Measurements from ENCODE around the gene CRYBG1. TPM values are rescaled to one million over a fixed set of nuclear protein-coding genes. Genes with fewer than 3 reads are reported as not detected.
"Not testable (repeated sequence)": the region's sequence is repeated elsewhere in the genome, so short reads cannot be mapped to it uniquely, and the experiment has no call there.

CRYBG1 gene
- total RNA-seq, 1 experiment from 2014 or later, result 2.3 TPM

DNA sequence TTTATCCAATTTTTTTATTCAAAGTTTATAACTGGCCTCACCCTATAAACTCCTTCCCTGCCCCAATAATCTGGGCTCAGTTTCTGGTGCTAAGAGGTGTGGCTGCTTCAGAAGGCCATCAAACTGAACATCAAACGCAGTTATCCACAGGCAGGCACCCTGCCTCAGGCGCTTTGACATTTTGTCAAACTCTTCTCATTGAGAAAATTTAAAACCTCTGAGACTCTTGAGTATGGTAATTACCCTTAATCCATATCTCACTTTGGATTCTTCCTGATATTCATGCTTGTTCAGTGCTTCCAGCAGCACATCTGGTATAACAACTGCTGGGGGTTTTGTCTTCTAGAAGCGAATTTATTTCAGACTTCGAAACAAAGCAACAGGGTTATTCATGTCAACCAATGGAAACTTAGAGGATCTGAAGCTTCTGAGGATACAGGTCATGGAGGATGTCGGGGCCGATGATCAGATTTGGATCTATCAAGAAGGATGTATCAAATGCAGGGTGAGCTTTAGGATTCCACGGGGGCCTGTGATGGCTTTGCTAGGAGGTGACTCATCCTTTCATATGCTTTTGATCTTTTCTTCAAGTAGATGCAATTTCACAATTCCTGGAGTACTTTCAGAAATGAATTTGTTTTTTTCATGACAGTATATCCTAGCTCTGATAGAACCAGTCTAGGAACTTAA lies 200.6 kb downstream of the CRYBG1 start:
- peak; percentile 1 for DNase-seq
- H3K27me3 ChIP-seq, result no peaks in the 10 kb centered on the region
- H3K9me3 ChIP-seq, result no peaks in the 10 kb centered on the region
- H3K36me3 ChIP-seq, result no peaks in the 10 kb centered on the region
- H3K4me3 ChIP-seq, result no peak overlapping the region

DNA sequence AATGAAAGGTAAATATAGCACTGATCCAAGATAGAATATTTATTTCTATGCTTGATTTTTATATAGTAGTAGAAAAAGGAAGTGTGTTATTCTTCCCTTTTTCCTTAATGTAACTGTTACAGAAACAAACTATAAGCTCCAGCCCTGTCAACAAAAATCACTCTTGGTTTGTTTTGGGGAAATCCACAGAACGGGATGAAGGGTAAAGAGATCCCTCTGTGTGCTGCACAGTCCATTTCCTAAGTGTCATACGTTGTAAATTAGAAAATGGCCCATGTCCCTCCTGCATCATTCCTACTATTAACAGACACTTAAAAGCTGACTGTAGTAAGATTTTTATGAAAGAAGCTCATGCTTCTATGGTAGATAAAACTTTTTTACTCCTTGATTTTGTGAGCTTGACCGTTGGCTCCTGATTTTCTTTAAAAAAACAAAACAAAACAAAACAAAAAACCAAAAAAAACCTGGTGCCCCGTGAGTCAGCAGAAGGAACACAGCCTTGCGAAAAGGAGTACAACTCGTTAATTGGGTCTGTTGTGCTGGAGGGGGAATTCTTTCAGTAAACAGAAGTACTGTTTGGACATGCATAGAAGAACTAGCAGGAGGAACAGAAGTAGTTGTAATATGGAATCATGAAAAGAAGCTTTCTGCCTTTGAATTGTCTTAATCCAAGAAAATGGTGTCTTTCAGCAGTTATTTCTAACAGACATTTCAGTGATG lies 201.3 kb downstream of the CRYBG1 start:
- no peaks in the 10 kb centered on the region for H3K27me3 ChIP-seq
- no peak for DNase-seq
- no peak overlapping the region for H3K4me3 ChIP-seq
- H3K36me3 ChIP-seq, result no peaks in the 10 kb centered on the region
- no peaks in the 10 kb centered on the region for H3K9me3 ChIP-seq

DNA sequence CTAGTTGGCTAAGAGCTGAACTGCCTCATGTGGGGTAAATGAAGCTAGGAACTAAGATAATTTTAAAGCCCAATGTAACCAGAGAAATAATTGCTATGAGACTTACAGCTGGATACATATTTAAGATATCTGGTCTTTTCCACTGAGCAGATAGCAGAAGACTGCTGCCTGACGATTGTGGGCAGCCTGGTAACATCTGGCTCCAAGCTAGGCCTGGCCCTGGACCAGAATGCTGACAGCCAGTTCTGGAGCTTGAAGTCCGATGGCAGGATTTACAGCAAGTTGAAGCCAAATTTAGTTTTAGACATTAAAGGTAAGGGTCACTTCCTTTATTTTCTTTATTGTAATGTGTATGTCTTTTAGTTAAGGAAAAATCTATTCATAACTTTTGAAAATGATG lies 203.1 kb downstream of the CRYBG1 start:
- no peak overlapping the region for H3K4me3 ChIP-seq
- no peaks in the 10 kb centered on the region for H3K27me3 ChIP-seq
- no peaks in the 10 kb centered on the region for H3K36me3 ChIP-seq
- DNase-seq, result no peak
- no peaks in the 10 kb centered on the region for H3K9me3 ChIP-seq

DNA sequence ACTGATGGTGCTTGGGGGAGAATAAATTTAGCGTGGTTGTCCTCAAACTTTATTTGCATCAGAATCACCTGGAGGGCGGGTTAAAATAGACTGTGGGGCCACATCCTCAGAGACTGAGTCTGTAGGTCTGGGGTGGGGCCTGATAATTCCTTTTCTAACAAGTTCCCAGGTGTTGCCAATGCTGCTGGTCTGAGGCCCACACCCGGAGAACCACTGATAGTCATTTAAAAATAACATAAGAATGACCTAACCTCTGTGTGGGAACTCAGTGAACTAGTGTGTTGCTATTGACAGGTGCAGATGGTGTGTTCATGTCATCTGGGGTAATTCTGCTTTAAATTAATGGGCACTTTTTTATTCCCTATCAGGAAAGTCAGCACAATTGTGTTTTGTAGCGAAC lies 204.0 kb downstream of the CRYBG1 start:
- Histone ChIP-seq H3K36me3 (no peaks in the 10 kb centered on the region), H3K9me3 (no peaks in the 10 kb centered on the region), H3K4me3 (no peak overlapping the region), H3K27me3 (no peaks in the 10 kb centered on the region)
- DNase-seq, result no peak

DNA sequence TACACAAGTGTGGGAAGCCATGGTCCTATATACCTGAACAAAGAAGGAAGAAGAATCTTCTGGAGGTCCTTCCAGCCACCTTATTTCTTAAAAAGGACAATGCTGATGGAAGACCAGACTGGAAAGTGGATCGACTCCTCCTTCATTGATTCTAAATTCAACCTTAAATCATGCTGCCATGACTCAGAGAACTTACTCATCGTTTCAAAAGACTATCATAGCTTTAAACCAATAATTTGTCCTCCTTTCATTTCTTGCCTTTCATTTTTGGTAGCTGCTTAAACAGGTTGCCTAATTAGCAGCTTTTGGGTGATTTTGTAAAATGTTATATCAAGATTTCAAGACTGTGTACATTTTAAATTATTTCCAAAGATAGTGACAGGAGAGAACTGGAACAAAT lies 208.0 kb downstream of the CRYBG1 start:
- Histone ChIP-seq H3K4me3 (no peak overlapping the region), H3K9me3 (no peaks in the 10 kb centered on the region), H3K27me3 (no peaks in the 10 kb centered on the region), H3K36me3 (peaks cover 3% of the 10 kb centered on the region; the same call in 1 of the 2 replicates)
- DNase-seq, result no peak

DNA sequence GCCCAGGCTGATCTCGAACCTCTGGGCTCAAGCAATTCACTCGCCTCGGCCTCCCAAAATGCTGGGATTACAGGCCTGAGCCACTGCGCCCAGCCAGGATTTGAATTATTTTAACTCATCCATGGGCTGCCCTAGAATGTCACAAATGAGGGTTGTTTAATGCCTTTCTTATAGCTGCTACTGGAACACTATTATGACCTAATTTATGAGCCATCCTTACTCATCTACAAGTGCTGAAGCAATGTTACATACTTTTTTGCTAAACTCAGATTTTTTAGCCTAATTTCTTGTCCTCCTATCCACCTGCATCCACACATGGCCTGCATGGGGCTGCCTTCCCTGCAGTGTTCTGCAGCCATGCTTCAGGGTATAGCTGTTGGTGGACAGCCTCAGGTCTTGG lies 208.9 kb downstream of the CRYBG1 start:
- H3K9me3 ChIP-seq, result no peaks in the 10 kb centered on the region
- H3K27me3 ChIP-seq, result no peaks in the 10 kb centered on the region
- H3K36me3 ChIP-seq, result peaks cover 3% of the 10 kb centered on the region; the same call in 1 of the 2 replicates
- no peak overlapping the region for H3K4me3 ChIP-seq
- no peak for DNase-seq

DNA sequence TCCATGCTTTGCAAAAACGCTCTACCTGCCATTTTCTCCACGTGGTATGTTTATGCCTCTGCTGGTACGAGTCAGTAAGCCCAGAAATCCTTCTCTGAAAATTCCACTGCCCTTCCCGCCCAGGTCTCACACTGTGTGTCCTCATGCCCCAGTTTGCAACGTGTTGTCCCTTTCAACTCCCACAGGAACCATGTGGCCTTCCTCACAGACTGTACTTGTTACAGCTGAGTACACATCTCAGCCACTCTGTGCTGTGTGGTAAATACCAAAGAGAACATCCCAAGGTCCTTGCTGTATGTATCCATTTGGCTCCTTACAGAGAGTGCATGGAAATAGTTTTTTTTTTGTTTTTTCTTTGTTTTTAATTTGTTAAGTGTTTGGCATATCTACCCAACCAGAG lies 211.9 kb downstream of the CRYBG1 start:
- DNase-seq, result no peak
- Histone ChIP-seq H3K27me3 (no peaks in the 10 kb centered on the region), H3K9me3 (no peaks in the 10 kb centered on the region), H3K4me3 (no peak overlapping the region), H3K36me3 (peaks cover 3% of the 10 kb centered on the region; the same call in 1 of the 2 replicates)

DNA sequence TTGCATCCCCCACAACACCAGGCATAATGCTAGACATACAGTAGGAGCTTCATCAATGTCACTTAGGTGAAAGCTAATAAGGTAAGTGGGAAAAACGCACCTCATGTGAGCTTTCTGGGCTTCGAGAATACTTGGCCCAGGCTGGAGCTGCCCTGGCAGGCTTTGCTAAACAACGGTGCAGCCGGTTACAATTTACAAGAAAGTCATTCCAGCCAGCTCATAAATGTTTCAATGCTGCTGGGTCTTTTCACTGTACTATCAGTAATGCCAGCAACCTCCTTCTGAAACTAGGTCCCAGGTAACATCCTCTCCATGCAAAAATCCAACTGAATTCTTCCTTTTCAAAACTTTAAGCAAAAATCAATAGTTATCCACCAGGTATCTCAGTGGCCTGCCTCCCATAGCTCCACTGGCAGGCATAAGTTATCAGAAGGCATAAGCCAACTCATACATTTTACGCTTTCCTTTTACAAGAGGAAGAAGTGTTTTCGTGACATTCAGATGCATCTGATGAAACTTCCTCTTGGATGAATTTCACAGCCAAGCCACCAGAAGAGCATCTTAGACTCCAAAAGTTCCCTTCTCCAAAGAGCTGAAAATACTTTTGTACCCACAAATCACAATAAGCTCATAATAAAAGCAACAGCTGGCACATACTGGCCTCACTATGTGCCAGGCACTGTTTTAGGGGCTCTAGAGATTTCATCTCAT lies 212.5 kb downstream of the CRYBG1 start:
- Histone ChIP-seq H3K9me3 (no peaks in the 10 kb centered on the region), H3K27me3 (no peaks in the 10 kb centered on the region), H3K4me3 (no peak overlapping the region), H3K36me3 (peaks cover 3% of the 10 kb centered on the region; the same call in 1 of the 2 replicates)
- DNase-seq, result no peak

DNA sequence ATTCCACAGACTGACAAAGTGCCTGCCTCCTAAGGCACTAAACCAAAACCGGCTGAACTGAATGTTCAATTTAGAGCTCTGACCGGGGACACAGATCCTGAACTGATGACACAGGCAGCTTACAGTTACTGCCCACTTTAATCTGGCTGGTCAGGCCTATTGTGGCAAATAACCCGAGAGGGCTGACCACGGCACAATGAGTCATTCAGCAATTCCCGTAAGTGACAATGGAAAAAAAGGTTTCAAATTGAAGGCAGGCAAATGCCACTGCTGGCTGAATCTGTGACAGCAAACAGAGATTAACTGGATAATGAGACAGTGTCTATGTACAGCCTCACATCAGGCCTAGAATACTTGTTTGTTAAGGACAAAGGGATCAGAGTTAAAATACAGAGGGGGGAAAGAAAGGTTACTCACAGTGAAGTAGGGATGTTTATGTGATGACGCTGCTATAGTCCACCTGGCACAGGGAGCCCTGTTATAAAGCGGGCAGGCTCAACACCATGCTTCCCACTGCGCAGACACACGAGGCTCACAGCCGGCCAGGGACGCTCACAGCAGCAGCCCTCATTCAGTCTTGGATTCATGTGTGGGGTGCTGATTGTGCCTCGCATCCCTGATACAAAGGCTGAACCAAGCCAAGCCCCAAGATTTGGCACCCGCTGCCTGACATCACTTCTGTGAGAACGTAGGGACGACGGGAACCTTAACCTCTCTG lies 214.4 kb downstream of the CRYBG1 start:
- H3K27me3 ChIP-seq, result no peaks in the 10 kb centered on the region
- peaks cover 3% of the 10 kb centered on the region; the same call in 1 of the 2 replicates for H3K36me3 ChIP-seq
- H3K4me3 ChIP-seq, result no peak overlapping the region
- H3K9me3 ChIP-seq, result no peaks in the 10 kb centered on the region
- DNase-seq, result peak; percentile 49

DNA sequence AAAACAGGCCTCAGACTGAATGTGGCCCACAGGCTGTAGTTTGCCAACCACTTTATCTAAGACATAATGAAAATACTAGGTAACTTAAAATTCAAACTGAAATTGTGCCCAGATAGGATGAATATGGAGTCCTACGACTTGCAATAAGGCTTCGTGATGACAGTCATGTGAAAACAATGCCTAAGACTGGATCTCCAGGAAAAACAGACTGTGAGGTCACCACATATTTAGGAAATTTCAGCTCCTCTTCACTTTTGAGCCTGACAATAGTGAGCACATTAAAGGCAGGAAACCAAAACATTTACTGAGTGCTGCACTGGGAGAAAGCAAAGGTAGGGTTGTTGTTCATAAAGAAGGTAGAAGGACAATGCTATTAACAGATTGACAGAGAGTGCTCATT lies 218.8 kb downstream of the CRYBG1 start:
- Histone ChIP-seq H3K9me3 (no peaks in the 10 kb centered on the region), H3K4me3 (no peak overlapping the region), H3K36me3 (no peaks in the 10 kb centered on the region), H3K27me3 (no peaks in the 10 kb centered on the region)
- DNase-seq, result no peak

DNA sequence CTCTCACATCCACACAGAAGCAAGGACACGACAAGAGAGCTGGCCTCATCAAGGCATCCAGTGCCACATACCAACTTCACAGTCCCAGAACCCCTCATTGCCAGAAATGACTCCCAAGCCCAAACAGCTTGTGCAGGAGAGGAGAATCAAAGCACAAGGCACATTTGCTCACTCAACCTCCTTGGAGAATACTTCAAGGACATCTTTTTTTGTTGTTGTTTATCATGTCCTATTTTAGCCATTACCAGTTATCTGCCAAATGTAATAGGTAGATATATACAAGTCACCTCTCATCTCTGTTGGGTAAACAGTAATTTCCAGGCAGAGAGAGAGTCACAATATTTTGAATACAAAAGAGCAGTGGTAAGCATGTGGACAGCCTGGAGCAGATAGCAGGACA lies 221.0 kb downstream of the CRYBG1 start:
- Histone ChIP-seq H3K36me3 (no peaks in the 10 kb centered on the region), H3K4me3 (no peak overlapping the region), H3K27me3 (no peaks in the 10 kb centered on the region), H3K9me3 (no peaks in the 10 kb centered on the region)
- DNase-seq, result no peak

DNA sequence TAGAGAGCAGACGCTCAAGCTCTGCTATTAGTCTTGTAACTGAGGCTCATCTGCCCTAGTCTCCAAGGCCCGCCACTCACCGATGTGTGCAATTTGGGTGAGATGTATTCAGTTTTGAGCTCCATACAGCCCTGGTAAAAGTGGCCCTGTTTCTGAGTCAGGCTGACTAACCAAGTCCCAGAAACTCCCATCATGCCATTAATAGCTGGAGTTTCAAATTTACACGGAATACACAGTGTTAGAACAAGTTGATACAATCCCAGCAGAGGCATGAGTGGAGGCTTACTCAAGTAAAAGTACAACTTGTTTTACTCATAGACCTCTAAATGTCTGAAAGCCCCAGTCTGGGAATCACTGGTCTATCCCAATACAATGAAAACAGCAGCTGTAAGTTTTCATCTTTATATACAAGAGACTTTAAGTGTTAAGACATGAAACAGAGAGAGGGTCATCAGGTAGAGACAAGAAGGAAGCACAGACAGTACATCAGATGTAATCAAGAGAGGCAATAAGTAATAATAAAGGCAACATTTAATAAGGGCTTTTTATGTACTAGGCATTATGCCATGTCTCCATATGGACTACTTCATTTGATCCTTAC lies 226.4 kb downstream of the CRYBG1 start:
- H3K36me3 ChIP-seq, result peaks cover 3% of the 10 kb centered on the region; the same call in 1 of the 2 replicates
- H3K27me3 ChIP-seq, result no peaks in the 10 kb centered on the region
- DNase-seq, result no peak
- H3K9me3 ChIP-seq, result no peaks in the 10 kb centered on the region
- no peak overlapping the region for H3K4me3 ChIP-seq

DNA sequence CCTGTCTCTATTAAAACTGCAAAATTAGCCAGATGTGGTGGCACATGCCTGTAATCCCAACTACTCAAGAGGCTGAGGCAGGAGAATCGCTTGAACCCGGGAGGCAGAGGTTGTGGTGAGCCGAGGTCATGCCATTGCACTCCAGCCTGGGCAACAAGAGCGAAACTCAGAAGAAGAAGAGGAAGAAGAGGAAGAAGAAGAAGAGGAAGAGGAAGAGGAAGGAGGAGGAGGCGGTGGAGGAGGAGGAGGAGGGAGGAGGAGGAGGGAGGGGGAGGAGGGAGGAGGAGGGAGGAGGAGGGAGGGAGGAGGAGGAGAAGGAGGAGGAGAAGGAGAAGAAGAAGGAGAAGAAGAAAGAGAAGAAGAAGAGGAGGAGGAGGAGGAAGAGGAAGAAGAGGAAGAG lies 228.4 kb downstream of the CRYBG1 start:
- not testable (repeated sequence) for H3K4me3 ChIP-seq, H3K36me3 ChIP-seq, DNase-seq, H3K9me3 ChIP-seq, H3K27me3 ChIP-seq

DNA sequence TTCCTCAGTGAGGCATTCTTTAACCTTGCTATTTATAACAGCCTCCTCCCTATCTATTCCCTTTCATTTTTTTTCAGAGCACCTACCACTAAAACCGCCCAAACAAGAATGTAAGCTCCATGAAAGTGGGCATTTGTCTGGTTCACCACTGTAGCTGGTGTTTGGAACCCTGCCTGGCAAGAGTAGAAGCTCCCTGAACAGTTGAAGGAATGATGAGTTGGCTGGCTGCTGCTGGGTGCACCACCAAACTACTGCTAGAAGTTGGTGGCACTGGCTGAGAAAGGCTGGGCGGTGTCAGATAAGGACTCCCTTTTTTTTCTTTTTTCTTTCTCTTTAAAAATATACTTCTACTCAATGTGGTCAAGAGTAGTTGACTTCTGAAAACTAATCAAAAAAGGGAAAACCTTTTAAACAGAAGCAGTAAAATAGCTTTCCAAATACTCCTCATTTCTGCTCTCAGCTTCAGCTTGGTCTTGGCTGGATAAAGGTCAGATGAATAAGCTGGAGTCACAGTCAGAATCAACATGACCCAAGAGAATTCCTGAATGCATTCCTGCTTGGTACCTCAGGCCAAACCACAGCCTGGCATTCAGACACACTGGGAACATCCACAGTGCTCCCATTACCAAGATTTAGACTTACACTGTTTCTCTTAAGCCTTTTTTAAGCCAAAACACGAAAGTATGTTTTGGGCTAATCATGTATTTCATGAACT lies 230.8 kb downstream of the CRYBG1 start:
- peaks cover 3% of the 10 kb centered on the region; the same call in 1 of the 2 replicates for H3K36me3 ChIP-seq

DNA sequence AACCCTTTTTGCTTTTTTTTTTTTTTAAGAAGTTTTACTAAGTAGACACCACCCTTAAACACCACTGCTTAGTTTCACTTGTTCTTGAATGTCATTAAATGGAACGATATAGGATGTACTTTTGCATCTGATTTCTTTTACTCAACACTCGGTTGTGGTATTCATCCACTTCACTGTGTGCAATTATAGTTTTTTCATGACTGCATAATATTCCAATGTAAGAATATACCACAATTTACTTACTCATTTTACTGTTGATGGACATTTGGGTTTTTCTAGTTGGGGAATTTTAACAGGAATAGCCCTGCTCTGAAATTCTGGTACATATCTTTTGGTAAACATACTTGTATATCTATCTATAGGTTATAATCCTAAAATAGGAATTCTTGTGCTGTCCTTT lies 238.9 kb downstream of the CRYBG1 start:
- Histone ChIP-seq H3K27me3 (no peaks in the 10 kb centered on the region), H3K36me3 (no peaks in the 10 kb centered on the region), H3K4me3 (no peak overlapping the region), H3K9me3 (no peaks in the 10 kb centered on the region)
- no peak for DNase-seq

More for the DNA sequence above, 230.8 kb downstream of the CRYBG1 start:
- H3K4me3 ChIP-seq, result no peak overlapping the region
- no peaks in the 10 kb centered on the region for H3K9me3 ChIP-seq
- no peaks in the 10 kb centered on the region for H3K27me3 ChIP-seq
- peak; percentile 85 for DNase-seq

DNA sequence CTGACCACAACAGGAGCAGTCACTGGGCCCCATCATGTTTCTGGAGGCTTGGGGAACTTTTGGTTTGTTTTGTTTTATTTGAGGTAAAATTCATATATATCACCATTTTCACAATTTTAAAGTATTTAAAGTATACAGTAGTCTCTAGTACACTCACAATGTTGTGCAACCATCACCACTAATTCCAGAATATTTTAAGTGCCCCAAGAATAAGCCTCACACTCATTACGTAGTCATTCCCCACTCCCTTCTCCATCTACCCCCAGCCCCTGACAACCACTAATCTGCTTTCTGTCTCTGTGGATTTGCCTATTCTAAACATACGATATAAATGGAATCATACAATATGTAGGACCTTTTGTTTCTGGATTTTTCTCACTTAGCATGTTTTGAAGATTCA lies 239.8 kb downstream of the CRYBG1 start:
- Histone ChIP-seq H3K4me3 (no peak overlapping the region), H3K27me3 (no peaks in the 10 kb centered on the region), H3K9me3 (no peaks in the 10 kb centered on the region), H3K36me3 (no peaks in the 10 kb centered on the region)
- no peak for DNase-seq

All from MG63 (cell line).